Activated effector memory CD4-positive, alpha-beta T cell treated with Interleukin-2 at 50 U/mL for 16 hours (primary cell): Measurements from ENCODE around the gene RAB33A.
"Not testable (repeated sequence)": the region's sequence is repeated elsewhere in the genome, so short reads cannot be mapped to it uniquely, and the experiment has no call there.

Experiments
- DNase-seq: peaks from one replicate; pipeline ENCODE4 v3.0.0-alpha.2; 2020

RAB33A gene

GRCh38 chrX:130173190-130173895, 1.6 kb downstream of the RAB33A start:
- no peak for DNase-seq

DNA sequence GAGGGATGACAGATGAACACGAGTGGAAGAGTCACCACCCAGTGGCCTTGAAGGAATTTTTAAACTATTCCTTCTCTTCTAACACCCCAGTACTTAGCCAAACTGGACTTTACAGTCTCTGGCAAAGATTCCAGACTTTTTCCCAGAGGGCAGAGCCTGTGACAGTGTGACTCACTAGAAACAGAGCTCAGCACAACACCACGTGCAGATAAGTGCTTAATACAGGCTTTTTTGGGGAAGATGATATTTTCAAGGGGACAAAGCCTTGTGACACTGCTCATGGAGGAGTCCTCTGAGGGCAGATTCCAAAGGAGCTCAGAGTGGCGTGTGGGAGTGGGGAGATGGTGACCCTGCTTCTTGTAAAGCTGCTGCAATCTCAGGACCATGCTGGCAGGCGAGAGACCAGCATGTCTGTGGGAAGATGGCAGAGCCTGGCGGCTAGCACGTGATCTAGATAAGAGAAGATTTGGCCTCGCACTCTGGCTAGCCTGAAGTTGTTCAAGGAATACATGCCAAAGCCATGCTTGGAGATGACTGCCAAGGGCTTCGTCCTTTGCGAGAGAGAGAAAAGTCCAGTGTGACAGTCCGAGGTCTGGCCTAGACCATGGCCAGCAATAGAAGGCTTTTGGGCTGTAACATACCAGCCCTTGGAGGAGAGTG, 2.4 kb downstream of the RAB33A start:
- no peak for DNase-seq

- DNase-seq = no peak
These were observed 3.2 kb downstream of the RAB33A start for GRCh38 chrX:130174937-130175336.

DNA sequence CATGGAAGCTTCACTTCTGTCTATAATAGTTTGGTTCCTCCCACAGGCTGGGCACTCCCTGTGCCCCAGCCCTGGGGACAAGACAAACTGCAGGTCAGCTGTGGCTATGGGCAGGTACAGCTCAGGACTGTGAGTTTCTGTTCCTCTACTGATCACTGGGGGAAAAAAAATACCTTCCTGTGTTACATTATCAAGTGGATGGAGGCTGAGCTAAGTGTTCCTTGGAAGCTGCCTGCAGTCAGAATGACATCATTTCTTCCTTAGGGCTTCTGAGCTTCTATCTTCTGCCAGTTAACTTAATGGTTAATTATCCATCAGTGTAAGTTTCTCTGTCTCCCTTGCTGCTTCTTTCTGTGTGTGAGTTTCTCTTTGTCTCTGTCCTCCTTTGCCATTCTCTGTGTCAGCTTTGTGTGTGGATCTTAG, 4.6 kb downstream of the RAB33A start:
- no peak for DNase-seq

- no peak for DNase-seq
These were observed 5.2 kb downstream of the RAB33A start for GRCh38 chrX:130176942-130177341.

GRCh38 chrX:130179170-130179569, 7.4 kb downstream of the RAB33A start:
- DNase-seq = no peak

DNA sequence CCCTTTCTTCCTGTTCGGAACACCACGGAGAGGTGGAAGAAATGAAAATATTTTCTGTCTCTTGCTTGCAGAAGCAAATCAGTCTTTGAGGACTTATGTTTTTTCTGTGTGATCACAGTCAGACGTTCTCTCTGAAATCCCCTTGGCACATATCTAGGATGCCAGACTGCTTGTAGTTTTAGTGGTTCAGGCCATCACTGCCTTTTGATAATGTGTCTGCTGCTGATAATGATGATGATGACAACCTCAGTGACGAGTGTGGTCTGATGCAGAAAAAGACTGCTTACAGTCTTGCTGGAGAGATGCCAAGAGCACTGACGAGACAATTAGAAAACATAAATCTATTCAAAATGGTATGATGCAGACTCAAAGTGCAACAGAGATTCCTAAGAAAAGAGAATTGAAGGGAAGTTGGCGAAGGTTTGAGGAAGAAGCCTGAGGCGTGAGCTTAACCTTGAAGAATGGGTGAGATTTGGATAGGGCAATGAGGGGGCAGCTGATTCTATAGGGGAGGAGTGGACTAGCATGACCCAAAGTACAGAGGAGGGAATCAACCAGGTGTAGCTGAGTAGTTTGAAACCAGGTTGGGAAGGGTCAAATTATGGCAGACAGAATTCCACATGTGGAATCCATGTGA, 7.9 kb downstream of the RAB33A start:
- no peak for DNase-seq

- DNase-seq = no peak
These were observed 12.4 kb downstream of the RAB33A start for GRCh38 chrX:130184168-130184567.

- no peak for DNase-seq
These were observed 13.1 kb downstream of the RAB33A start for GRCh38 chrX:130184857-130185256.

- DNase-seq = no peak
These were observed 14.9 kb downstream of the RAB33A start for GRCh38 chrX:130186651-130187050.

GRCh38 chrX:130190801-130191200, 19.0 kb downstream of the RAB33A start:
- DNase-seq = no peak

GRCh38 chrX:130196466-130196865, 24.7 kb downstream of the RAB33A start:
- DNase-seq = no peak

DNA sequence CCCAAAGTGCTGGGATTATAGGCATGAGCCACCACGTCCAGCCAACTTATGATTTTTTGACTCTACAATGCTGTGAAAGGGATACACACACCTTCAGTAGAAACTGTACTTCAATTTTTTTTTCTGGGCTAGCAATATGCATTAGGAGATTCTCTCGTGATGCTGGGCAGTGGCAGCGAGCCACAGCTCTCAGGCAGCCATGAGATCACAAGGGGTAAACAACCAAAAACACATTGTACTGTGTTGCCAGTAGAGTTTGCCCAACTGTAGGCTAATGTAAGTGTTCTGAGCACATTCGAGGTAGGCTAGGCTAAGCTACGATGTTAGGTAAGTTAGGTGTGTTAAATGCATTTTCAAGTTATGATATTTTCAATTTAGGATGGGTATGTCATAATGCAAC, 25.7 kb downstream of the RAB33A start:
- no peak for DNase-seq

DNA sequence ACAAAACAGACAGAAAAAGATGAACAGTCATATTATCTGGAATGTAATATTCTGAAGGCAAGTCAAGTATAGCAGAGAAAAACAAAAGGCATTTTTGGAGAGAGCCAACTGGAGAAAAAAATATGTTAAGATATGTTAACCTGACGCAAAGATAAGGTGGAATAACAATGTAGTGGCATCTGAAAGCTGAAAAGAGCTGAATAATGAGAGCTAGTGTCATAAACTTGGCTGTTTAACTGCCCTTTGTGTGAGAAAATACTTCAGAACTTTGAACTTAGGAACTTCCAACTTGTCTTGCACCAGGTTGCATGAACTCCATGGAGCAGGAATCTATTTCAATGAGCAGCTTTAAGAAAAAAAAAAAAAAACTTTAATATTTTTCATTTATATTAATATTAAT, 32.9 kb downstream of the RAB33A start:
- DNase-seq = no peak

GRCh38 chrX:130211415-130212186, 39.8 kb downstream of the RAB33A start:
- no peak for DNase-seq

DNA sequence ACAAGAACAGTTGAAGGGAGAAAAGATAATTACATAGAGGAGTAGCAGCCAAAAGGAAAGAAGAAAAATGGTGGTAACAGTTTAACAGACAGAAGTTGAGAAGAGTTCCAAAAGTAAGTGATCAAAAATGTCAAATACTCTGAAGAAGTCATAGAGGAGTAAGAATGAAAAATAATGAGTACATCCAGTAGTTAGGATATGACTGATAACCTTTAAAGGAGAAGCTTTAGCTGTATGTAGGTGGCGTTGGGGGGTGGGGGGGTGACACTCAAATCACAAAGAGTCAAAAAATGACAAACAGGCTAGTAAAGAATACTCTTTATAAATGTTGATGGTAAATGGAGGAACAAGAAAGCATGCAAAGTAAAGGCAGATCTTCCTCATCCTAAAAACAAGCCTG, 40.6 kb downstream of the RAB33A start:
- DNase-seq = no peak

GRCh38 chrX:130213376-130213775, 41.6 kb downstream of the RAB33A start:
- no peak for DNase-seq

- DNase-seq = no peak
These were observed 44.6 kb downstream of the RAB33A start for GRCh38 chrX:130216320-130216719.

DNA sequence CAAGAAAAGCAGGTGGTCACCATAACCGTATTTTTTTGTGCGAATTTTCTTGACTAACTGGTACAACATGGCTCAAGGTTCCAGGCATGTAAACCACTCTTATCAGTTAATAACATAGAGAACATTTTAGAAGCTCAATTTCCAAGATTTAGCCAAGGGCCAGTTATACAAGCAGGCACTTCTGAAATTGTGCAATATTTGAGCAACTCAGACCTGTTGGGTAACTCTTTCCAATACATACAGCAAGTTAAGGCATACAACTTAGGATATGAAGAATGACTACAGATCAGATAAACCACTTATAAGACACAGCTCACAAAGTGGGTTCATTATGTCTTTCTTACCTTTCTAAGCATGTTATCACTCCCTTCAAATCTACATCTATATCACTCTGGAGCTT, 53.0 kb downstream of the RAB33A start:
- DNase-seq = no peak

GRCh38 chrX:130228871-130229270, 57.1 kb downstream of the RAB33A start:
- DNase-seq = no peak

DNA sequence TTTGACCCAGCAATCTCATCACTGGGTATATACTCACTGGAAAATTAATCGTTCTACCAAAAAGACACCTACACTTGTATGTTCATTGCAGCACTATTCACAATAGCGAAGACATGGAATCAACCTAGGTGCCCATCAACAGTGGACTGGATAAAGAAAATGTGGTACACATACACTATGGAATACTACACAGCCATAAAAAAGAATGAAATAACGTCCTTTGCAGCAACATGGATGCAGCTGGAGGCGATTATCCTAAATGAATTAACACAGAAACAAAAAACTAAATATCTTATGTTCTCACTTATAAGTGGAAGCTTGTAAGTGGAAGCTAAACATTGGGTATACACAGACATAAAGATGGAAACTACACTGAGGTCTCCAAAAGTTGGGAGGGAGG, 59.4 kb downstream of the RAB33A start:
- DNase-seq = not testable (repeated sequence)
